HL-60/S4 (cell line): Measurements from ENCODE around the gene TMEM120B.
"Not testable (repeated sequence)": the region's sequence is repeated elsewhere in the genome, so short reads cannot be mapped to it uniquely, and the experiment has no call there.

Source experiments
- in situ Hi-C: fragments of 300-500 bp; cut with MboI; formaldehyde crosslinking; loops from 2 replicates; pipeline ENCODE4 v1.14.3; 2022; ENCODE audit warnings: low sequenced_read_pairs

The TMEM120B gene

GRCh38 chr12:121738340-121738858 is 25.8 kb downstream of the TMEM120B start:
- in situ Hi-C loops = no loop called here

GRCh38 chr12:121740847-121741246 is 28.3 kb downstream of the TMEM120B start:
- in situ Hi-C loops = no loop called here

- in situ Hi-C loops = no loop called here
These were observed 29.2 kb downstream of the TMEM120B start for GRCh38 chr12:121741743-121742142.

GRCh38 chr12:121745545-121745944 is 33.0 kb downstream of the TMEM120B start:
- in situ Hi-C loops = not testable (repeated sequence)

- in situ Hi-C loops = no loop called here
These were observed 35.6 kb downstream of the TMEM120B start for GRCh38 chr12:121748218-121748570.

GRCh38 chr12:121748571-121749265 is 36.2 kb downstream of the TMEM120B start:
- in situ Hi-C loops = no loop called here

GRCh38 chr12:121749267-121749666 is 36.7 kb downstream of the TMEM120B start:
- in situ Hi-C loops = no loop called here

- in situ Hi-C loops = no loop called here
These were observed 38.0 kb downstream of the TMEM120B start for GRCh38 chr12:121750507-121750955.

- in situ Hi-C loops = no loop called here
These were observed 38.5 kb downstream of the TMEM120B start for GRCh38 chr12:121751034-121751433.

- in situ Hi-C loops = no loop called here
These were observed 39.3 kb downstream of the TMEM120B start for GRCh38 chr12:121751749-121752351.

GRCh38 chr12:121753844-121754264 is 41.3 kb downstream of the TMEM120B start:
- in situ Hi-C loops = no loop called here

GRCh38 chr12:121754836-121755235 is 42.3 kb downstream of the TMEM120B start:
- in situ Hi-C loops = no loop called here

GRCh38 chr12:121755591-121755990 is 43.0 kb downstream of the TMEM120B start:
- in situ Hi-C loops = no loop called here

GRCh38 chr12:121758536-121758935 is 46.0 kb downstream of the TMEM120B start:
- in situ Hi-C loops = not testable (repeated sequence)

GRCh38 chr12:121762269-121762668 is 49.7 kb downstream of the TMEM120B start:
- in situ Hi-C loops = loop anchor here (10.0 kb wide), 1 partner anchor 67 kb away; no protein-coding TSS in a partner anchor

- in situ Hi-C loops = loop anchor here (5.0 to 10.0 kb wide), 2 partner anchors 48 to 70 kb away; no protein-coding TSS in a partner anchor
These were observed 52.3 kb downstream of the TMEM120B start for GRCh38 chr12:121764808-121765207.

GRCh38 chr12:121765573-121765972 is 53.0 kb downstream of the TMEM120B start:
- in situ Hi-C loops = loop anchor here (5.0 to 10.0 kb wide), 2 partner anchors 48 to 71 kb away; no protein-coding TSS in a partner anchor

- in situ Hi-C loops = loop anchor here (5.0 to 10.0 kb wide), 2 partner anchors 49 to 72 kb away; no protein-coding TSS in a partner anchor
These were observed 53.9 kb downstream of the TMEM120B start for GRCh38 chr12:121766290-121767039.

GRCh38 chr12:121767525-121768016 is 55.0 kb downstream of the TMEM120B start:
- in situ Hi-C loops = loop anchor here (5.0 to 10.0 kb wide), 2 partner anchors 50 to 73 kb away; no protein-coding TSS in a partner anchor

- in situ Hi-C loops = loop anchor here (5.0 to 10.0 kb wide), 2 partner anchors 52 to 75 kb away; no protein-coding TSS in a partner anchor
These were observed 56.8 kb downstream of the TMEM120B start for GRCh38 chr12:121769297-121769830.
